Activated CD4-positive, alpha-beta T cell treated with anti-CD3 and anti-CD28 coated beads, Interleukin-2, amount 50 U/mL, for 1 hour (primary cell): ENCODE data around the gene GRHL1.

ENCODE experiments used
- DNase-seq: peaks from one replicate; pipeline ENCODE4 v3.0.0-alpha.2; 2020

Gene GRHL1

GRCh38 chr2:10047616-10048500 is 96.4 kb downstream of the GRHL1 start:
- no peak for DNase-seq

DNA sequence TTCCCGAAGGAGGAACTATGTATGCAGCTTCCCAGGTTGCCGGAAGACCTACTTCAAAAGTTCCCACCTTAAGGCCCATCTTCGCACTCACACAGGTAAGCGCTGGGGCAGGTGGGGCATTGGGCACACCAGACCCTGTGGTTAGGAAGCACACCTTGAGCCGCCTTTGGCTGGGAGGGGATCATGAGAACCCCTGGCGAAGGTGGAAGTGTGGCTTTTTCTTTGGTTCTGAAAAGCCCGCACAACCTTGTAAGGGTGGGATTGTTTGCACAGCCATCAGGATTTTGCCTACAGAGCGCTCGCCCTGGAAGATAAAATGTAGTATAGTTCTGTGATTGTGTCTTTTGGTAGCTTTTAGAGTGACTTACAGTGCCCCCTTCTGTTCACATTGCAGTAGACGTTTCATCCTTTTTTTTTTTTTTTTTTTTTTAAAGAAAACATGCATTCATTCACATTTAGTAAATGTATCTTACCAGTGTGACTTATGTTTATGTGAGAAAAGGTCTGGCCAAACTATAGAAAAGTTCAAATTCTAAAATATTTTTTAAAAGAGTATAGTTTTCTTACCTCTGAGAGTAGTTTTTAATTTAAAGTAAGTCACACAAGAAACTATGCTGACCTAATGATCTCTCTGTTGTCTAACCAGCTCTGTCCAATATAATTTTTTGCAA is 97.1 kb downstream of the GRHL1 start:
- no peak for DNase-seq
